ENCODE data around the gene SLC25A47.
"Not testable (repeated sequence)": the region's sequence is repeated elsewhere in the genome, so short reads cannot be mapped to it uniquely, and the experiment has no call there.

The SLC25A47 gene

GRCh38 chr14:100290607-100291304 lies 32.4 kb upstream of the SLC25A47 start:
- no peak for DNase-seq

- DNase-seq, result no peak
Measured at GRCh38 chr14:100291305-100292075, 31.6 kb upstream of the SLC25A47 start.

GRCh38 chr14:100292301-100292775 lies 30.8 kb upstream of the SLC25A47 start:
- DNase-seq, result no peak

GRCh38 chr14:100292776-100293461 lies 30.2 kb upstream of the SLC25A47 start:
- no peak for DNase-seq

GRCh38 chr14:100293497-100294212 lies 29.5 kb upstream of the SLC25A47 start:
- no peak for DNase-seq

GRCh38 chr14:100294213-100294962 lies 28.8 kb upstream of the SLC25A47 start:
- no peak for DNase-seq

- no peak for DNase-seq
Measured at GRCh38 chr14:100294963-100295330, 28.2 kb upstream of the SLC25A47 start.

GRCh38 chr14:100295376-100296105 lies 27.6 kb upstream of the SLC25A47 start:
- no peak for DNase-seq

GRCh38 chr14:100296106-100296651 lies 27.0 kb upstream of the SLC25A47 start:
- DNase-seq, result no peak

GRCh38 chr14:100296729-100297128 lies 26.4 kb upstream of the SLC25A47 start:
- DNase-seq, result not testable (repeated sequence)

GRCh38 chr14:100297320-100298300 lies 25.5 kb upstream of the SLC25A47 start:
- DNase-seq, result no peak

- no peak for DNase-seq
Measured at GRCh38 chr14:100298551-100299237, 24.4 kb upstream of the SLC25A47 start.

- DNase-seq, result no peak
Measured at GRCh38 chr14:100299238-100299560, 23.9 kb upstream of the SLC25A47 start.

GRCh38 chr14:100302616-100303015 lies 20.5 kb upstream of the SLC25A47 start:
- no peak for DNase-seq

GRCh38 chr14:100303179-100303578 lies 20.0 kb upstream of the SLC25A47 start:
- DNase-seq, result no peak

- DNase-seq, result no peak
Measured at GRCh38 chr14:100303925-100304324, 19.2 kb upstream of the SLC25A47 start.

- no peak for DNase-seq
Measured at GRCh38 chr14:100304825-100305323, 18.3 kb upstream of the SLC25A47 start.

- DNase-seq, result no peak
Measured at GRCh38 chr14:100305324-100306100, 17.6 kb upstream of the SLC25A47 start.

Data from NCI-H446 treated with DMSO at 0.1 percent for 48 hours (cell line).